HepG2 (cell line): ENCODE measurements around the gene CCDC9B. TPM values are rescaled to one million over a fixed set of nuclear protein-coding genes. Genes with fewer than 3 reads are reported as not detected.

Experiments
- AGO2 ChIP-seq: fragments of 200-400 bp; formaldehyde crosslinking; optimal IDR thresholded peaks from 2 replicates; pipeline ENCODE3; 2017; ENCODE audit warnings: mild to moderate bottlenecking, low read depth, low read length, moderate library complexity
- CEBPG ChIP-seq: IDR thresholded peaks from 2 replicates; pipeline ENCODE4 v1.6.1; 2016
- CENPT ChIP-seq: sonication (generic); formaldehyde crosslinking; IDR thresholded peaks from 2 replicates; pipeline ENCODE4 v1.8.0; 2022; ENCODE audit warnings: low read depth, mild to moderate bottlenecking, moderate library complexity, missing genetic modification reagents
- FOXK2 ChIP-seq: fragments of 450-650 bp; IDR thresholded peaks from 2 replicates; pipeline ENCODE4 v1.6.1; 2016
- KLF11 ChIP-seq: IDR thresholded peaks from 2 replicates; pipeline ENCODE4 v1.6.1; 2016; ENCODE audit warnings: missing compliant biosample characterization
- KLF16 ChIP-seq, 2 experiments: sonication (generic) in 1 of 2; formaldehyde crosslinking in 1 of 2; IDR thresholded peaks; 2 replicates each; pipeline versions ENCODE4 v1.6.1 to v1.8.0; 2016 to 2023; ENCODE audit warnings: missing genetic modification reagents in 2 of 2, missing compliant biosample characterization in 1 of 2
- MAFK ChIP-seq, 2 experiments: IDR thresholded peaks in 1 of 2; conservative IDR thresholded peaks in 1 of 2; 2 replicates each; pipeline ENCODE4 v1.6.1; 2011; ENCODE audit warnings: improper control_type of control experiment in 2 of 2, low read length in 2 of 2
- MLXIP ChIP-seq: sonication (generic); formaldehyde crosslinking; IDR thresholded peaks from 2 replicates; pipeline ENCODE4 v1.9.0; 2021; ENCODE audit warnings: missing genetic modification reagents, borderline replicate concordance
- REPIN1 ChIP-seq: sonication (generic); formaldehyde crosslinking; IDR thresholded peaks from 2 replicates; pipeline ENCODE4 v1.8.0; 2022; ENCODE audit warnings: missing genetic modification reagents, low read depth, mild to moderate bottlenecking, borderline replicate concordance
- RERE ChIP-seq: IDR thresholded peaks from 2 replicates; pipeline ENCODE4 v1.6.1; 2016; ENCODE audit warnings: low read depth, missing genetic modification reagents, missing compliant biosample characterization
- UBTF ChIP-seq: sonication (generic); formaldehyde crosslinking; IDR thresholded peaks from 2 replicates; pipeline ENCODE4 v1.4.0; 2020; ENCODE audit warnings: mild to moderate bottlenecking, missing genetic modification reagents
- ZBTB33 ChIP-seq: sonication (generic); formaldehyde crosslinking; IDR thresholded peaks from 2 replicates; pipeline ENCODE4 v1.4.0; 2020; ENCODE audit warnings: missing genetic modification reagents
- ZFP1 ChIP-seq: IDR thresholded peaks from 2 replicates; pipeline ENCODE4 v1.6.1; 2016
- ZFP62 ChIP-seq: sonication (generic); formaldehyde crosslinking; IDR thresholded peaks from 2 replicates; pipeline ENCODE4 v1.4.0; 2020; ENCODE audit warnings: missing genetic modification reagents
- ZFX ChIP-seq: sonication (generic); formaldehyde crosslinking; IDR thresholded peaks from 2 replicates; pipeline ENCODE4 v1.4.0; 2020; ENCODE audit warnings: mild to moderate bottlenecking, low read depth, missing genetic modification reagents, moderate library complexity
- ZNF317 ChIP-seq: sonication (generic); formaldehyde crosslinking; IDR thresholded peaks from 2 replicates; pipeline ENCODE4 v1.5.0; 2020; ENCODE audit warnings: mild to moderate bottlenecking, missing genetic modification reagents
- polyA plus RNA-seq, 8 experiments: library from polyadenylated mRNA; depleted of rRNA in 3 of 8; stranded (reverse) in 7 of 8; unstranded in 1 of 8; fragments of >200 nt; fragmentation: Illumina TruSeq in 4 of 8; extraction: Trizol in 4 of 8; gene quantifications; 2 replicates each; pipeline versions ENCODE4 v1.2.1 to v1.2.3, GENCODE V29; 2011 to 2016; ENCODE audit warnings: low read depth in 4 of 8, missing spikeins in 1 of 8, mixed read lengths in 1 of 8; ENCODE audit not compliant: insufficient read depth in 1 of 8
- total RNA-seq, 5 experiments: library from RNA; depleted of rRNA; stranded (reverse); fragments of >200 nt; fragmentation: Illumina TruSeq; extraction: Trizol; gene quantifications; 2 replicates each; pipeline ENCODE4 v1.2.3, GENCODE V29; 2016; ENCODE audit warnings: low read depth in 1 of 5

CCDC9B gene
- total and polyA plus RNA-seq, 2 of the 13 experiments (the other 11 are each of a cell fraction or from before 2014, with no cell fraction given) = 0.98 to 1.6 TPM

- TF ChIP-seq RERE (CRISPR knock-in tag) (no peak), FOXK2 (no peak), MLXIP (CRISPR knock-in tag) (no peak), KLF16 (CRISPR knock-in tag; IDR thresholded peaks at IDR 0.05) (no peak), KLF11 (no peak), REPIN1 (no peak), AGO2 (no peak), CENPT (no peak), UBTF (no peak), ZFX (CRISPR knock-in tag) (no peak), ZNF317 (CRISPR knock-in tag) (no peak), ZFP62 (CRISPR knock-in tag) (no peak), CEBPG (peak; percentile 73), ZFP1 (CRISPR knock-in tag) (no peak), ZBTB33 (CRISPR knock-in tag) (peak; percentile 60), MAFK (conservative IDR thresholded peaks at IDR 0.05 in 1 of 2, IDR thresholded peaks at IDR 0.05 in 1 of 2; ENCODE audit: low read length in 2 of 2) (peak; percentile 58 to 84)
These were observed 48.4 kb upstream of the CCDC9B start (continued) for GRCh38 chr15:40388941-40389823.
